ENCODE results near the gene POLD2.

The POLD2 gene

GRCh38 chr7:44064791-44065430 lies 58.4 kb downstream of the POLD2 start:
- TF ChIP-seq CTCF (IDR thresholded peaks at IDR 0.05; ENCODE audit: control insufficient read depth, extremely low read depth, insufficient read depth), result no peak
- H3K4me3 ChIP-seq (ENCODE audit: low read depth, low read length), result no peak overlapping the region
- DNase-seq (ENCODE audit: low read depth), result no peak

All from LNCaP clone FGC (cell line).